ES-I3 (cell line): Measurements from ENCODE around the gene LZTS3.
"Not testable (repeated sequence)": the region's sequence is repeated elsewhere in the genome, so short reads cannot be mapped to it uniquely, and the experiment has no call there.

ENCODE experiments used
- H3K36me3 ChIP-seq: 2 replicates; pipeline ENCODE4 v1.6.1; 2013; ENCODE audit warnings: mild to moderate bottlenecking, low read length, control low read depth, moderate library complexity; ENCODE audit not compliant: insufficient read depth
- H3K4me1 ChIP-seq: 2 replicates; pipeline ENCODE4 v1.6.1; 2013; ENCODE audit warnings: mild to moderate bottlenecking, control low read depth, low read length; ENCODE audit not compliant: insufficient read depth
- H3K9ac ChIP-seq: 2 replicates; pipeline ENCODE4 v1.6.1; 2013; ENCODE audit warnings: low read depth, mild to moderate bottlenecking, low read length, moderate library complexity
- H3K9me3 ChIP-seq: 2 replicates; pipeline ENCODE4 v1.6.1; 2013; ENCODE audit warnings: mild to moderate bottlenecking, low read length, moderate library complexity; ENCODE audit not compliant: control insufficient read depth, insufficient read depth

The LZTS3 gene

DNA sequence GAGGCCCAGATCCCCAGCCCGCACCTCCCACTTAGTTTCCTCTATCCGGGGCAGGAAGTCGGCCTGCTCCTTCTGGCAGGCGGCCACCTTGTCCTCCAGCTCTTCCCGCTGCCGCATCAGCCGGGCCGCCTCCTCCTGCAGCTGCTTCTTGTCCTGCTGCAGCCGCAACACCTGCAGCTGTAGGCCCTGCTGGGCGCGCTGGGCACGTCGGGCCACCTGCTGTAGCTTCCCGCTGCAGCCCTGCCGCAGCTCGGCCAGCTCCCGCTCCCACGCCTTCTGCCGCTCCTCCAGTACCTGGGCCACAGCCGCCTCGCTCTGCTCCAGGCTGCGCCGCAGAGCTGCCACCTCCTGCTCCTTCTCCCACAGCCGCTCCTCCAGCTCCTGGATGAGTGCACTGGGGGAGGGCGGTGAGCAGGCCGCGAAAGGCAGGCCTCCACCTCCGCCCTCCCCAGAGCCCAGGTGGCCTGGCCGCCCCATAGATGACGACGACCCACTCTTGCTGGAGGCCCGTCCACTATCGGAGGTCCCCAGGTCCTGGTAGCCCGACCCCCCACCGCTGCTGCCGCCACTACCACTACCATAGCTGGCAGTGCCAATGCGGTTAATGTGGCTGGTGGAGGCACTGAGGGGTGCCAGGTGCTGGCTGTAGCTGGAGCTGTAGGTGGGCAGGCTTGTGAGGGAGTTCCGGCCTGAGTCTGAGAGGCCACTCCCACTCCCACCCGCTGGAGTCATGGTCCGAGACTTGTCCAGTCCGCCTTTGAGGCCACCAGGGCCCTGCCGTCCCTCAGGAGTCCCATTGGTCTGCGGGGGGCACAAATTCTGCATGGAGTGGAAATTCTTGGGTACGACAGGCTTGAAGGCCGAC is 7.6 kb downstream of the LZTS3 start:
- no peaks in the 10 kb centered on the region for H3K36me3 ChIP-seq
- no peak overlapping the region for H3K9ac ChIP-seq
- peaks cover 12% of the 10 kb centered on the region for H3K4me1 ChIP-seq
- no peaks in the 10 kb centered on the region for H3K9me3 ChIP-seq

GRCh38 chr20:3164763-3165410 is 8.5 kb downstream of the LZTS3 start:
- peaks cover 12% of the 10 kb centered on the region for H3K4me1 ChIP-seq
- no peaks in the 10 kb centered on the region for H3K9me3 ChIP-seq
- no peaks in the 10 kb centered on the region for H3K36me3 ChIP-seq
- no peak overlapping the region for H3K9ac ChIP-seq

DNA sequence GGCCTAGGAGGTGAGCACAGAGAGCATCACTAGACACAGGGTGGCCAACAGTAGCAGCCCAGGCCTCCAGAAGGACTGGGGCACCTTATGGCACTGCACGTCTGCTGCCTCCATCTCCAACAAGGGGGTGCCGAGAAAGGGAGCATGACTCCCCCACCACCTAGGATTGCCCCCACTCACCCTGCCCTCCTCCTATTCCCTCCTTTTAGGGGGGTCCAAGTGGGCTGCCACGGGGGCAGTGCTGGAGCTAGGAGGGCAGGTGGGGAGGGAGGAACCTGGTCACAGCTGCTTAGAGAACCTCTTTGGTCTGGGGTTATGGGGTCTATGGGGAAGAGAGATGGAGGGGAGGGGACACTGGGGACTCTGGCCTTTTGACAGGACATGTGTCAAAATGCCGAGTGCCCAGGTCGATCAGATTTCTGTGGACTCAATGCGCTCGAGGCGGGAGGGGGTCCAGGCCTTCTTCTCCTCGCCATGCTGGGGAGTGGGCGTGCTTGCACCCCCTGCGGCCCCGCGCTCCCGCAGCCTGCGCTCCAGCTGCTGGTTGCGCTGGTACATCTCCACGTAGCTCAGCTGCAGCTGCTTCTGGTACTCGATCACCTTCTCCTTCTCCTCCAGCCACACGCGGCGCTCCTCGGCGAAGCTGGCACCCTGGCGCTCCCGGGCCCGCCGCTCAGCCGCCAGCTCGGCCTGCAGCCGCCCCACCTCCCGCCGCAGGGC is 9.1 kb downstream of the LZTS3 start:
- no peaks in the 10 kb centered on the region for H3K36me3 ChIP-seq
- H3K9me3 ChIP-seq: no peaks in the 10 kb centered on the region
- H3K9ac ChIP-seq: no peak overlapping the region
- H3K4me1 ChIP-seq: peaks cover 12% of the 10 kb centered on the region

- Histone ChIP-seq H3K4me1 (peaks cover 6% of the 10 kb centered on the region; the same call in 1 of the 2 replicates), H3K9me3 (no peaks in the 10 kb centered on the region), H3K9ac (no peak overlapping the region), H3K36me3 (no peaks in the 10 kb centered on the region)
Observed at GRCh38 chr20:3163099-3164042, 10.0 kb downstream of the LZTS3 start.

DNA sequence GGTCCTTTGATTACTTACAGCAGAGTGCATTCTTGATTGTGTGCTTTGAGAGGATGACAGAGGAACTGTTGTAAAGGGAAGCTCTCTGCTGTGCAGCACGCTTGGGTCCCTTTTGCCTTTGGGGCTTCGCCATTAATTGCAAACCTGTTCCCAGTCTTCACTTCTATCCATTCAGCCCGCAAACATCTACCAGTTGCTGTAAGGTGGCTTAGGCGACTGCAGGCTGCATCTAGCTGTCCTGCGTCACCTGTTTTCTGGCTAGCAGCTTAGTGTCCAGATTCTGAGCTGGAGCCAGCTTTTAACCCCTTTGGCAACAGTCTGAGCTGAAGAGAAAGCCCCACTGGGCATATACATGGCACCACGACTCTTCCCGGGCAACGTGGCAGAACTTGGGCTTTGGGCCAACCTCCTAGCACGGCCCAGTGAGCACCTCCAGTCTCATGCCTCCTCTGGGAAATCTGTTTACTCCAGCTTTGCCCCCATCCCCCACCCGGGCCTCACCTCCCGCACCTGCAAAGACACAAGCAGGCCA is 11.2 kb downstream of the LZTS3 start:
- no peak overlapping the region for H3K9ac ChIP-seq
- H3K9me3 ChIP-seq: no peaks in the 10 kb centered on the region
- no peaks in the 10 kb centered on the region for H3K36me3 ChIP-seq
- peaks cover 11% of the 10 kb centered on the region; the same call in 1 of the 2 replicates for H3K4me1 ChIP-seq

DNA sequence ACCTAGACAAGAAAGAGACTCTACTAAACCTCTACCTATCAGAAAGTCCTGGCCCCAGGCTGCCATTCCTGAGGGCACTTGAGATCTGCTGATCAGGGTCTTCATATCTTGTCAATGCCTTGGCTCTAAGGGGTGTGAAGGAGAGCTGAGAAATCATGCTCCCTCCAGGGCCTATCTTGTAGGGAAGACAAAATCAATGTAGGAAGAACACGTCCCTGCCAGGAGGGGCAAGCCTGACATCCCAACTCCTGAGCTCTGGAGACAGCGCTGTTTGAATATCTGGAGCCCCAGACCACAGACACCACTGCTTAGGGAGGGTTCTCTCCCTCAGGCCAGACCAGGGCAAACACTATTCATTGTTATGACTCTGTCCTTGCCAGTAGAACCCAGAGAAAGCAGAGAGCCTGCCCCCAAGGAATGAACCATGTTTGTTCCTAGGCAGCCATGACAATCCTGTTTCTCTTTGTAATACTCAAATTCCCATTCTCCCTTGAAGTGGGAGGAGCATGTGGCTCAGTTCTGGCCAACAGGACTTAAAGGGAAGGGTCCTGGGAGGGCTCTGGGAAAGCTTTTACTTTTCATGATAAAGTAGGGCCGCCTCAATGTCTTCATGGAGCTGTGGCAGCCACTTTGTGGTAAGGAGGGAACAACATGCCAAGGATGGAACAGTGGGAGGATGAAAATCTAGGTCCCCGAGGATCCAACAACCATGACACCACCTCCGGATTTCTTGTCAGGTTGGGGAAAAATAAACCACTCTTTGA is 11.9 kb downstream of the LZTS3 start:
- no peaks in the 10 kb centered on the region for H3K9me3 ChIP-seq
- H3K4me1 ChIP-seq: peaks cover 11% of the 10 kb centered on the region; the same call in 1 of the 2 replicates
- no peak overlapping the region for H3K9ac ChIP-seq
- H3K36me3 ChIP-seq: no peaks in the 10 kb centered on the region

- peaks cover 11% of the 10 kb centered on the region; the same call in 1 of the 2 replicates for H3K4me1 ChIP-seq
- H3K36me3 ChIP-seq: no peaks in the 10 kb centered on the region
- peak overlapping the region; percentile 87; the same call in 1 of the 2 replicates for H3K9ac ChIP-seq
- no peaks in the 10 kb centered on the region for H3K9me3 ChIP-seq
Observed at GRCh38 chr20:3160418-3160817, 12.9 kb downstream of the LZTS3 start.

- Histone ChIP-seq H3K9ac (peak overlapping the region; percentile 87), H3K36me3 (no peaks in the 10 kb centered on the region; the same call in 1 of the 2 replicates), H3K4me1 (peaks cover 11% of the 10 kb centered on the region; the same call in 1 of the 2 replicates), H3K9me3 (no peaks in the 10 kb centered on the region)
Observed at GRCh38 chr20:3158968-3159431, 14.3 kb downstream of the LZTS3 start.

DNA sequence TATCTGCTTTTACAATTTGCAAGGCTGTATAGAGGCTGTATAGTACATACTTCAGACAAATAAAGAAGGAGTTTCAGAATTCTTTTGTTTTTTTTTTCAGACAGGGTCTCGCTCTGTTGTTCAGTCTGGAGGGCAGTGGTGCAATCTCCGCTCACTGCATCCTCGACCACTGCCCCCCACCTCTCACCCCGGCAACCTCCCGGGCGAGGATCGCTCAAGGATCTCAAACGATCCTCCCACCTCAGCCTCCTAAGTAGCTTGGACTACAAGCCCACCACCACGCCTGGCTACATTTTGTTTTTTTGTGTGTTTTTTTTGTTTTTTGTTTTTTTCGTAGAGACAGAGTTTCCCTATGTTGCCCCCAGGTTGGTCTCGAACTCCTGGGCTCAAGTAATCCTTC is 15.5 kb downstream of the LZTS3 start:
- Histone ChIP-seq H3K4me1 (peaks cover 11% of the 10 kb centered on the region; the same call in 1 of the 2 replicates), H3K9ac (no peak overlapping the region; the same call in 1 of the 2 replicates), H3K9me3 (no peaks in the 10 kb centered on the region), H3K36me3 (no peaks in the 10 kb centered on the region; the same call in 1 of the 2 replicates)

GRCh38 chr20:3156811-3157619 is 16.3 kb downstream of the LZTS3 start:
- Histone ChIP-seq H3K36me3 (no peaks in the 10 kb centered on the region; the same call in 1 of the 2 replicates), H3K9me3 (no peaks in the 10 kb centered on the region), H3K9ac (no peak overlapping the region), H3K4me1 (peaks cover 9% of the 10 kb centered on the region; the same call in 1 of the 2 replicates)

DNA sequence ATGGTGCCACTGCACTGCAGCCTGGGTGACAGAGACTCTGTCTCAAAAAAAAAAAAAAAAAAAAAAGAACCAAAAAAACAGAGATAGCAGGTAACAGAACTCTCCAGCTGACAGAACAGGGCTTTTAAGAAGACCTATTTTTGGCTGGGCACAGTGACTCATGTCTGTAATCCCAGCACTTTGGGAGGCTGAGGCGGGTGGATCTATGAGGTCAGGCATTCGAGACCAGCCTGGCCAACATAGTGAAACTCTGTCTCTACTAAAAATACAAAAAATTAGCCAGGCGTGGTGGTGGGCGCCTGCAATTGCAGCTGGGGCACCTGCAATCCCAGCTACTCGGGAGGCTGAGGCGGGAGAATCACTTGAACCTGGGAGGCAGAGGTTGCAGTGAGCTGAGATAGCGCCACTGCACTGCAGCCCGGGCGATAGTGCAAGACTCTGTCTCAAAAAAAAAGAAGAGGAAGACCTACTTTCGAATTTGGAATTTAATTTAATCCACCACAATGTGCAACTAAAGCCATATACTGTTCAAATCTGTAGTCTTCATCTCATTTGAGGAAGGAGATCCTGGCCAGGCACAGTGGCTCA is 21.2 kb downstream of the LZTS3 start:
- H3K9ac ChIP-seq, H3K4me1 ChIP-seq, H3K9me3 ChIP-seq: not testable (repeated sequence)
- peaks cover 11% of the 10 kb centered on the region for H3K36me3 ChIP-seq

DNA sequence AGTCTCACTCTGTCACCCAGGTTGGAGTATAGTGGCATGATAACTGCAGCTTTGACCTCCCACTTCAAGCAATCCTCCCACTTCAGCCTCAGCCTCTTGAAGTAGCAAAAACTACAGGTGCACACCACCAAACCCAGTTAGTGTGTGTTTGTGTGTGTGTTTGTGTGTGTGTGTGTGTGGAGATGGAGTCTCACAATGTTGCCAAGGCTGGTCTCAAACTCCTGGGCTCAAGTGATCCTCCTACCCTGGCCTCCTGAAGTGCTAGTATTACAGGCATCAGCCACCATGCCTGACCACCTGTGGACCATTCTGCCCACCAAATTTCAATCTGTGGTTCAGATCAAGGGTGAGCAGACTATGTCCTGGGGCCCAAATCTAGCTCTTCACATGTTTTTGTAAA is 22.4 kb downstream of the LZTS3 start:
- no peak overlapping the region for H3K9ac ChIP-seq
- no peaks in the 10 kb centered on the region for H3K4me1 ChIP-seq
- H3K36me3 ChIP-seq: peaks cover 11% of the 10 kb centered on the region
- H3K9me3 ChIP-seq: no peaks in the 10 kb centered on the region
